CD14-positive monocyte (primary cell): ENCODE measurements around the gene SUPT20HL2. TPM values are rescaled to one million over a fixed set of nuclear protein-coding genes. Genes with fewer than 3 reads are reported as not detected.
"Not testable (repeated sequence)": the region's sequence is repeated elsewhere in the genome, so short reads cannot be mapped to it uniquely, and the experiment has no call there.

Experiments
- DNase-seq, 3 donors: peaks; one replicate each; pipeline ENCODE4 v3.0.0-alpha.2; 2011 to 2022
- H2AFZ ChIP-seq: 2 replicates; pipeline ENCODE4 v1.6.0; 2012; ENCODE audit warnings: mild to moderate bottlenecking, low read depth, low read length, inconsistent platforms; ENCODE audit not compliant: insufficient read depth, poor library complexity, severe bottlenecking
- H3K27ac ChIP-seq, 2 donors: 1 replicate in 1 of 2; 2 replicates in 1 of 2; pipeline ENCODE4 v1.5.1; 2012 to 2013; ENCODE audit warnings: low read length in 2 of 2, control low read depth in 1 of 2, inconsistent platforms in 1 of 2, low read depth in 1 of 2, mild to moderate bottlenecking in 1 of 2
- H3K27me3 ChIP-seq, 2 donors: one replicate each; pipeline versions ENCODE4 v1.6.0 to v1.6.1; 2011 to 2013; ENCODE audit warnings: low read length in 2 of 2; ENCODE audit not compliant: control insufficient read depth in 2 of 2, insufficient read depth in 2 of 2
- H3K36me3 ChIP-seq, 2 donors: replicated peaks in 1 of 2; 1 replicate in 1 of 2; 2 replicates in 1 of 2; pipeline versions ENCODE4 v1.5.1 to v1.6.1; 2012 to 2013; ENCODE audit warnings: low read length in 2 of 2, control low read depth in 1 of 2, inconsistent platforms in 1 of 2, mild to moderate bottlenecking in 1 of 2; ENCODE audit not compliant: insufficient read depth in 2 of 2, control insufficient read depth in 1 of 2
- H3K4me1 ChIP-seq, 2 donors: 1 replicate in 1 of 2; 2 replicates in 1 of 2; pipeline versions ENCODE4 v1.5.1 to v1.6.1; 2012 to 2013; ENCODE audit warnings: low read length in 2 of 2, control low read depth in 1 of 2, inconsistent platforms in 1 of 2, mild to moderate bottlenecking in 1 of 2, moderate library complexity in 1 of 2; ENCODE audit not compliant: insufficient read depth in 2 of 2, control insufficient read depth in 1 of 2
- H3K4me2 ChIP-seq: replicated peaks from 2 replicates; pipeline ENCODE3; 2012; ENCODE audit warnings: low read length, moderate library complexity, mild to moderate bottlenecking; ENCODE audit not compliant: poor library complexity, severe bottlenecking; ENCODE audit errors: extremely low read depth
- H3K4me3 ChIP-seq, 3 experiments: fragments of 200-600 bp in 1 of 3; sonication (generic) in 1 of 3; replicated peaks in 1 of 3; 1 replicate in 2 of 3; 2 replicates in 1 of 3; pipeline ENCODE4 v1.5.1; 2011 to 2013; ENCODE audit warnings: low read length in 3 of 3, mild to moderate bottlenecking in 3 of 3, control low read depth in 2 of 3, low read depth in 2 of 3, inconsistent platforms in 1 of 3, moderate library complexity in 1 of 3
- H3K79me2 ChIP-seq: 2 replicates; pipeline ENCODE4 v1.6.0; 2012; ENCODE audit warnings: mild to moderate bottlenecking, control low read depth, inconsistent platforms, low read length, moderate library complexity; ENCODE audit not compliant: insufficient read depth
- H3K9ac ChIP-seq: 2 replicates; pipeline ENCODE4 v1.6.0; 2017; ENCODE audit warnings: low read length, mild to moderate bottlenecking; ENCODE audit not compliant: insufficient read depth, poor library complexity, severe bottlenecking
- H3K9me3 ChIP-seq, 2 donors: replicated peaks in 1 of 2; 1 replicate in 1 of 2; 2 replicates in 1 of 2; pipeline versions ENCODE4 v1.5.1 to v1.6.1; 2012 to 2013; ENCODE audit warnings: low read length in 2 of 2, control low read depth in 1 of 2; ENCODE audit not compliant: control insufficient read depth in 1 of 2, insufficient read depth in 1 of 2
- H4K20me1 ChIP-seq: 2 replicates; pipeline ENCODE4 v1.6.0; 2012; ENCODE audit warnings: mild to moderate bottlenecking, low read length, control low read depth, moderate library complexity; ENCODE audit not compliant: insufficient read depth
- H3K27ac Mint-ChIP-seq, 7 donors: one replicate each; pipeline ENCODE4 v1.8.0; 2020; ENCODE audit warnings: mild to moderate bottlenecking in 7 of 7, mixed read lengths in 7 of 7, moderate library complexity in 6 of 7, inconsistent platforms in 2 of 7
- H3K27me3 Mint-ChIP-seq, 3 donors: one replicate each; pipeline ENCODE4 v1.8.0; 2021 to 2022; ENCODE audit warnings: low read depth in 3 of 3, mild to moderate bottlenecking in 3 of 3, mixed read lengths in 3 of 3, moderate library complexity in 3 of 3, inconsistent platforms in 1 of 3
- H3K36me3 Mint-ChIP-seq, 2 donors: one replicate each; pipeline ENCODE4 v1.8.0; 2020; ENCODE audit warnings: mixed read lengths in 2 of 2, inconsistent platforms in 1 of 2, mild to moderate bottlenecking in 1 of 2
- H3K4me1 Mint-ChIP-seq: one replicate; pipeline ENCODE4 v1.8.0; 2020; ENCODE audit warnings: mild to moderate bottlenecking, mixed read lengths
- H3K4me3 Mint-ChIP-seq, 2 donors: one replicate each; pipeline ENCODE4 v1.8.0; 2020; ENCODE audit warnings: mild to moderate bottlenecking in 2 of 2, mixed read lengths in 2 of 2, moderate library complexity in 1 of 2
- H3K9me3 Mint-ChIP-seq, 7 donors: one replicate each; pipeline ENCODE4 v1.8.0; 2020 to 2022; ENCODE audit warnings: mixed read lengths in 7 of 7, mild to moderate bottlenecking in 6 of 7, moderate library complexity in 6 of 7, inconsistent platforms in 2 of 7
- WGBS: methylation state at CpG from one replicate; pipeline ENCODE4 v1.1.5; 2013; ENCODE audit warnings: missing lambda C conversion rate; ENCODE audit not compliant: insufficient coverage; 5-methylcytosine and 5-hydroxymethylcytosine counted together
- intact Hi-C, 2 donors: fragments of 100-400 bp; cut with micrococcal nuclease; formaldehyde crosslinking; loops; one replicate each; pipeline versions ENCODE4 v1.15.0 to v1.15.1; 2023
- polyA minus RNA-seq: library from RNA; depleted of rRNA, polyadenylated mRNA; stranded (reverse); fragments of >200 nt; gene quantifications from 2 replicates; pipeline ENCODE4 v1.2.3, GENCODE V29; 2012
- polyA plus RNA-seq, 3 donors: library from polyadenylated mRNA; depleted of rRNA in 1 of 3; unstranded in 2 of 3; stranded (reverse) in 1 of 3; fragments of 300-500 nt in 2 of 3; fragments of >200 nt in 1 of 3; fragmentation: Illumina TruSeq in 2 of 3; gene quantifications; 1 replicate in 2 of 3; 2 replicates in 1 of 3; pipeline ENCODE4 v1.2.3, GENCODE V29; 2012 to 2021
- total RNA-seq, 12 experiments: library from RNA in 1 of 12; stranded (reverse) in 1 of 12; fragments of 120-200 nt in 1 of 12; gene quantifications; one replicate each; pipeline ENCODE4 v1.2.4 and lab custom pipeline; 2013 to 2026; ENCODE audit warnings: mixed read lengths in 6 of 12, inconsistent platforms in 1 of 12
- TF ChIP-seq, protein P1 (sequence below): fragments of 200-600 bp; IDR thresholded peaks from one replicate; pipeline ENCODE4 v1.8.0; 2022; ENCODE audit warnings: antibody characterized with exemption, mild to moderate bottlenecking

The SUPT20HL2 gene
- not detected for total RNA-seq (2013)
- polyA plus RNA-seq (not detected), polyA minus RNA-seq (not detected in 2 replicates), total RNA-seq (lab: John Stamatoyannopoulos, UW) (0 to 0.35 (median 0) reads per million in 11 experiments)

DNA sequence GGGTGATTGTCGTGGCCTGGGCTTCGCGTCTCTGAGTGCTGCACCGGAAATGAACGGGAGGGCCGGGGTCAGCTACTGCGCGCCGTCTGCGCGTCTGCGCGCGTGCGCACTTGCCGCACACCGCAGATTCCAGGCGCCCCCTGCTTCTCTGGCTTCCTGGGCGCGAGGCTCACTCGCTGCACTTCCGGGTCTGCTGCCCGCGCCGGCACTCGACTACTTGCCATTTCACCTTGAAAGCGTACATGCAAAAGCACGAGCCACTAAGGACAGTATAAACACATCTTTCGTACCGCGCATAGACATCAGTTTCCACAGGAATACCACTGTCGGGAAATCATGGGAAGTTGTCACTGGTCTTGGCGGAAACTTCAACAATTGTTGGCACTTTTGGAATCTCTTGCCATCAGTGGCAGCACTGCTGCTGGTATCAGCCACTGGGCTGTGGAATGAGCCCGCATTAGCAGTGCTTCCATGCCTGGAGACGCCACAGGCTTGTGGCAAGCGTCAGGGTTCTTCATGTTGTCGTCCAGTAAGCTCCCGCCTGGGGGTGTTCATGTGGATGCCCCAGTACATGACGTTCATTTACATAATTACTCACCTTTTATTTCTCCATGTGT, at the start of gene SUPT20HL2:
TSS of gene SUPT20HL2 (minus strand) at position 51 of the 617 bp plus-strand sequence. CDS start 754 bp downstream, outside the sequence.
- Mint-ChIP-seq H3K27ac (no peak within 1 kb of the TSS), H3K4me1 (no peaks in the 10 kb centered on the region), H3K36me3 (no peaks in the 10 kb centered on the region), H3K4me3 (no peak within 1 kb of the TSS), H3K27me3 (peaks cover 0 to 14% (median 0%) of the 10 kb centered on the region in 3 donors), H3K9me3 (peaks cover 0 to 12% (median 3%) of the 10 kb centered on the region in 7 donors)
- Histone ChIP-seq H3K36me3 (no peaks in the 10 kb centered on the region), H3K27me3 (peaks cover 0 to 11% of the 10 kb centered on the region in 2 donors), H3K27ac (no peak within 1 kb of the TSS), H3K4me3 (no peak within 1 kb of the TSS), H3K79me2 (no peaks in the 10 kb centered on the region), H3K4me2 (no peak within 1 kb of the TSS), H4K20me1 (no peaks in the 10 kb centered on the region), H3K9ac (no peak within 1 kb of the TSS), H2AFZ (no peak within 1 kb of the TSS), H3K9me3 (no peaks in the 10 kb centered on the region), H3K4me1 (no peaks in the 10 kb centered on the region)
- intact Hi-C loops = no loop called here
- DNase-seq = no peak
- WGBS = 95% methylated on average over 29 of the region's 39 CpGs
- TF ChIP-seq, protein P1, sequence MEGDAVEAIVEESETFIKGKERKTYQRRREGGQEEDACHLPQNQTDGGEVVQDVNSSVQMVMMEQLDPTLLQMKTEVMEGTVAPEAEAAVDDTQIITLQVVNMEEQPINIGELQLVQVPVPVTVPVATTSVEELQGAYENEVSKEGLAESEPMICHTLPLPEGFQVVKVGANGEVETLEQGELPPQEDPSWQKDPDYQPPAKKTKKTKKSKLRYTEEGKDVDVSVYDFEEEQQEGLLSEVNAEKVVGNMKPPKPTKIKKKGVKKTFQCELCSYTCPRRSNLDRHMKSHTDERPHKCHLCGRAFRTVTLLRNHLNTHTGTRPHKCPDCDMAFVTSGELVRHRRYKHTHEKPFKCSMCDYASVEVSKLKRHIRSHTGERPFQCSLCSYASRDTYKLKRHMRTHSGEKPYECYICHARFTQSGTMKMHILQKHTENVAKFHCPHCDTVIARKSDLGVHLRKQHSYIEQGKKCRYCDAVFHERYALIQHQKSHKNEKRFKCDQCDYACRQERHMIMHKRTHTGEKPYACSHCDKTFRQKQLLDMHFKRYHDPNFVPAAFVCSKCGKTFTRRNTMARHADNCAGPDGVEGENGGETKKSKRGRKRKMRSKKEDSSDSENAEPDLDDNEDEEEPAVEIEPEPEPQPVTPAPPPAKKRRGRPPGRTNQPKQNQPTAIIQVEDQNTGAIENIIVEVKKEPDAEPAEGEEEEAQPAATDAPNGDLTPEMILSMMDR = no peak

DNA sequence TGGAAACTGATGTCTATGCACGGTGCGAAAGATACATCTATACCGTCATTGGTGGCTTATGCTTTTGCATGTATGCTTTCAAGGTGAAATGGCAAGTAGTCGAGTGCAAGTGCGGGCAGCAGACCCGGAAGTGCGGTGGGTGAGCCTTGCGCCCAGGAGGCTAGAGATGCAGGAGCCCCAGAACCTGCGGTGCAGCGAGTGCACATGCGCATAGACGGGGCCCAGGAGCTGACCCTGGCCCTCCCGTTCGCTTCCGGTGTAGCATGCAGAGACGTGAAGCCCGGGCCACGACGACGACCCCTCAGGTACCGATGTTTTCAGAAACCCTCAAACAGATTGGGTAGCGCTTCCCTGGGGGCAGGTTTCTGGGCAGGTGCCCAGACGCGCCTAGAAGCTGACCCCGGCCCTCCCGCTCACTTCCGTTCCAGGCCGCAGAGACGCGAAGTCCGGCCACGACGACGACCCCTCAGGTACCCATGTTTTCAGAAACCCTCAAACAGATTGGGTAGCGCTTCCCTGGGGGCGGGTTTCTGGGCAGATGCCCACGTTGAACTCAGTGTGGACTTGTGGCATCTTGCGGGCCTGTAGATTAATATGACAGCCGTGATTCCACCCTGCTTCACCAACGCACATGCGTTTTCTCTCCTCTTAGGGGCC, 48.3 kb upstream of the SUPT20HL2 start:
- H3K79me2 ChIP-seq, H3K4me1 ChIP-seq, H3K27ac ChIP-seq, H3K9ac ChIP-seq, H3K4me3 Mint-ChIP-seq, intact Hi-C loops, H3K4me3 ChIP-seq, H3K4me2 ChIP-seq, DNase-seq, H3K27ac Mint-ChIP-seq, H4K20me1 ChIP-seq, H3K4me1 Mint-ChIP-seq, H3K36me3 ChIP-seq, H3K27me3 ChIP-seq, H3K9me3 ChIP-seq, H2AFZ ChIP-seq, H3K36me3 Mint-ChIP-seq: not testable (repeated sequence)
- Mint-ChIP-seq H3K9me3 (peaks cover 0 to 13% (median 0%) of the 10 kb centered on the region in 7 donors), H3K27me3 (peaks cover 0 to 20% (median 0%) of the 10 kb centered on the region in 3 donors)
- 100% methylated on average over 6 of the region's 41 CpGs for WGBS
